B cell (primary cell): ENCODE measurements around the gene SWT1. TPM values are rescaled to one million over a fixed set of nuclear protein-coding genes. Genes with fewer than 3 reads are reported as not detected.

Experiments used
- ATAC-seq: fragments of 200-7000 bp; cut with Tn5 transposase; one replicate; pipeline ENCODE4 v1.10.0; 2021; ENCODE audit warnings: low read depth, mild to moderate bottlenecking, moderate number of reproducible peaks, moderate library complexity
- CTCF ChIA-PET: fragments of 350-600 bp; sonication (Branson Sonifier 250); formaldehyde crosslinking; loops from one replicate; lab custom pipeline; 2021; ENCODE audit warnings: antibody characterized with exemption, inconsistent platforms; lab: Charles Lee
- POLR2A ChIA-PET: fragments of 350-600 bp; sonication (Branson Sonifier 250); formaldehyde crosslinking; loops from one replicate; lab custom pipeline; 2021; ENCODE audit warnings: antibody characterized with exemption; lab: Charles Lee
- DNase-seq: peaks from one replicate; pipeline ENCODE4 v3.0.0; 2013
- H2AFZ ChIP-seq: 2 replicates; pipeline ENCODE4 v1.6.1; 2012; ENCODE audit warnings: mild to moderate bottlenecking, low read depth, low read length; ENCODE audit not compliant: insufficient read depth, poor library complexity, severe bottlenecking
- H3K27ac ChIP-seq, 2 donors: 1 replicate in 1 of 2; 2 replicates in 1 of 2; pipeline ENCODE4 v1.5.1; 2012 to 2013; ENCODE audit warnings: low read length in 2 of 2, mild to moderate bottlenecking in 2 of 2, moderate library complexity in 1 of 2
- H3K27me3 ChIP-seq, 4 experiments: fragments of 200-600 bp in 1 of 4; sonication (generic) in 1 of 4; replicated peaks in 1 of 4; 1 replicate in 2 of 4; 2 replicates in 2 of 4; pipeline versions ENCODE4 v1.6.1 to v1.7.0; 2013 to 2016; ENCODE audit warnings: low read length in 3 of 4, mild to moderate bottlenecking in 2 of 4, mixed read lengths in 1 of 4, moderate library complexity in 1 of 4; ENCODE audit not compliant: insufficient read depth in 4 of 4, control insufficient read depth in 3 of 4; ENCODE audit errors: control extremely low read depth in 1 of 4
- H3K36me3 ChIP-seq, 2 experiments: replicated peaks in 1 of 2; 1 replicate in 1 of 2; 2 replicates in 1 of 2; pipeline versions ENCODE4 v1.6.1 to v1.7.1; 2013; ENCODE audit warnings: low read length in 1 of 2; ENCODE audit not compliant: insufficient read depth in 2 of 2, control insufficient read depth in 1 of 2; ENCODE audit errors: control extremely low read depth in 1 of 2, extremely low read depth in 1 of 2
- H3K4me1 ChIP-seq, 2 donors: fragments of 200-600 bp in 1 of 2; sonication (generic) in 1 of 2; 1 replicate in 1 of 2; 2 replicates in 1 of 2; pipeline versions ENCODE4 v1.5.1 to v1.6.1; 2013 to 2017; ENCODE audit warnings: low read length in 2 of 2; ENCODE audit not compliant: control insufficient read depth in 2 of 2, insufficient read depth in 2 of 2
- H3K4me2 ChIP-seq: replicated peaks from 2 replicates; pipeline ENCODE3; 2012; ENCODE audit warnings: mild to moderate bottlenecking, low read depth, low read length; ENCODE audit not compliant: poor library complexity, severe bottlenecking
- H3K4me3 ChIP-seq, 5 experiments: fragments of 200-600 bp in 1 of 5; sonication (generic) in 1 of 5; 1 replicate in 3 of 5; 2 replicates in 2 of 5; pipeline versions ENCODE4 v1.5.1 to v1.7.0; 2011 to 2016; ENCODE audit warnings: low read length in 4 of 5, mild to moderate bottlenecking in 4 of 5, low read depth in 2 of 5, control low read depth in 1 of 5, moderate library complexity in 1 of 5; ENCODE audit not compliant: insufficient read depth in 1 of 5; ENCODE audit errors: control extremely low read depth in 1 of 5, extremely low read depth in 1 of 5
- H3K79me2 ChIP-seq: fragments of 200-600 bp; sonication (generic); one replicate; pipeline ENCODE4 v1.6.0; 2016; ENCODE audit warnings: low read length; ENCODE audit not compliant: control insufficient read depth, insufficient read depth
- H3K9ac ChIP-seq: fragments of 200-600 bp; sonication (generic); 2 replicates; pipeline ENCODE4 v1.6.1; 2017; ENCODE audit warnings: mild to moderate bottlenecking, low read length, moderate library complexity
- H3K9me3 ChIP-seq, 3 donors: one replicate each; pipeline versions ENCODE4 v1.6.1 to v1.7.1; 2013; ENCODE audit warnings: low read length in 2 of 3; ENCODE audit not compliant: control insufficient read depth in 2 of 3, insufficient read depth in 1 of 3; ENCODE audit errors: control extremely low read depth in 1 of 3
- H4K20me1 ChIP-seq: 2 replicates; pipeline ENCODE4 v1.6.0; 2012; ENCODE audit warnings: mild to moderate bottlenecking, low read length; ENCODE audit not compliant: insufficient read depth, control insufficient read depth, poor library complexity, severe bottlenecking
- H3K27ac Mint-ChIP-seq: one replicate; pipeline ENCODE4 v1.8.0; 2021; ENCODE audit warnings: mixed read lengths
- H3K27me3 Mint-ChIP-seq: one replicate; pipeline ENCODE4 v1.8.0; 2021; ENCODE audit warnings: mixed read lengths
- H3K4me1 Mint-ChIP-seq: one replicate; pipeline ENCODE4 v1.8.0; 2021; ENCODE audit warnings: mixed read lengths
- H3K4me3 Mint-ChIP-seq: one replicate; pipeline ENCODE4 v1.8.0; 2021; ENCODE audit warnings: mixed read lengths
- H3K9me3 Mint-ChIP-seq: one replicate; pipeline ENCODE4 v1.8.0; 2022; ENCODE audit warnings: mixed read lengths; ENCODE audit not compliant: insufficient read depth
- CTCF ChIP-seq: fragments of 200-600 bp; IDR thresholded peaks from one replicate; pipeline ENCODE4 v1.8.0; 2022; ENCODE audit warnings: antibody characterized with exemption, mild to moderate bottlenecking
- EZH2 ChIP-seq: IDR thresholded peaks from 2 replicates; pipeline ENCODE4 v1.6.1; 2012; ENCODE audit warnings: borderline replicate concordance, low read depth, mild to moderate bottlenecking, moderate library complexity, low read length; ENCODE audit not compliant: insufficient read depth, poor library complexity, severe bottlenecking
- WGBS: methylation state at CpG from one replicate; pipeline ENCODE4 v1.1.5; 2013; ENCODE audit warnings: missing lambda C conversion rate; ENCODE audit not compliant: insufficient coverage; 5-methylcytosine and 5-hydroxymethylcytosine counted together
- intact Hi-C: fragments of 100-400 bp; cut with micrococcal nuclease; formaldehyde crosslinking; loops from one replicate; pipeline ENCODE4 v1.10.0; 2022
- polyA plus RNA-seq: library from polyadenylated mRNA; depleted of rRNA; stranded (reverse); fragments of >200 nt; gene quantifications from 2 replicates; pipeline ENCODE4 v1.2.3, GENCODE V29; 2012
- total RNA-seq, 2 donors: library from RNA; stranded (reverse); fragments of 120-200 nt in 1 of 2; gene quantifications; 1 replicate in 1 of 2; 2 replicates in 1 of 2; pipeline versions ENCODE4 v1.2.3 to v1.2.4, GENCODE V29; 2013 to 2022

SWT1 gene
- total and polyA plus RNA-seq, 2 donors (not counting 1 experiment from before 2014, with no cell fraction given), result 2.1 to 8.5 TPM

- no CpG with 5 or more reads among the region's 1 CpG for WGBS
- H3K27ac ChIP-seq, result no peak overlapping the region
- no peaks in the 10 kb centered on the region for H3K4me1 ChIP-seq
- Mint-ChIP-seq H3K4me1 (no peaks in the 10 kb centered on the region), H3K27ac (no peak overlapping the region), H3K4me3 (no peak overlapping the region), H3K9me3 (no peaks in the 10 kb centered on the region), H3K27me3 (no peaks in the 10 kb centered on the region)
- H4K20me1 ChIP-seq, result no peaks in the 10 kb centered on the region
- no peak for TF ChIP-seq CTCF
- TF ChIP-seq EZH2, result no peak
- H3K4me2 ChIP-seq, result no peak overlapping the region
- ChIA-PET CTCF (no interaction called here), POLR2A (no interaction called here)
- H3K9ac ChIP-seq, result no peak overlapping the region
- no peaks in the 10 kb centered on the region for H3K9me3 ChIP-seq
- H3K4me3 ChIP-seq, result no peak overlapping the region
- DNase-seq (no peak), ATAC-seq (no peak)
- intact Hi-C loops, result no loop called here
- H3K27me3 ChIP-seq, result no peaks in the 10 kb centered on the region
- no peak overlapping the region for H2AFZ ChIP-seq
- no peaks in the 10 kb centered on the region for H3K36me3 ChIP-seq
- no peaks in the 10 kb centered on the region for H3K79me2 ChIP-seq
These were observed 103.6 kb downstream of the SWT1 start for GRCh38 chr1:185260611-185261010.

GRCh38 chr1:185262151-185262550 lies 105.2 kb downstream of the SWT1 start:
- Histone ChIP-seq H3K27ac (no peak overlapping the region), H3K27me3 (no peaks in the 10 kb centered on the region), H3K9ac (no peak overlapping the region), H3K36me3 (no peaks in the 10 kb centered on the region), H3K4me1 (no peaks in the 10 kb centered on the region), H3K9me3 (no peaks in the 10 kb centered on the region), H2AFZ (no peak overlapping the region), H3K79me2 (no peaks in the 10 kb centered on the region), H4K20me1 (no peaks in the 10 kb centered on the region), H3K4me3 (no peak overlapping the region), H3K4me2 (no peak overlapping the region)
- TF ChIP-seq CTCF (no peak), EZH2 (no peak)
- Mint-ChIP-seq H3K27ac (no peak overlapping the region), H3K4me1 (no peaks in the 10 kb centered on the region), H3K9me3 (no peaks in the 10 kb centered on the region), H3K27me3 (no peaks in the 10 kb centered on the region), H3K4me3 (no peak overlapping the region)
- ChIA-PET POLR2A (no interaction called here), CTCF (no interaction called here)
- ATAC-seq (no peak), DNase-seq (no peak)
- intact Hi-C loops, result no loop called here
- 100% methylated on average over 1 of the region's 1 CpG for WGBS
